22Rv1 (cell line): ENCODE results near the gene NCF2.

ENCODE experiments used
- CTCF ChIP-seq: fragments of 450-650 bp; IDR thresholded peaks from 2 replicates; pipeline ENCODE4 v1.5.1; 2017; ENCODE audit warnings: mild to moderate bottlenecking
- ZFX ChIP-seq: fragments of 450-650 bp; IDR thresholded peaks from 2 replicates; pipeline ENCODE4 v1.6.1; 2017; ENCODE audit warnings: antibody characterized with exemption, borderline replicate concordance

GRCh38 chr1:183572721-183573120 lies 17.5 kb downstream of the NCF2 start:
- TF ChIP-seq CTCF: no peak
- no peak for TF ChIP-seq ZFX
